ENCODE measurements around the gene COQ8B. TPM values are rescaled to one million over a fixed set of nuclear protein-coding genes. Genes with fewer than 3 reads are reported as not detected.

COQ8B gene
- polyA plus RNA-seq, 1 experiment, result 35.3 TPM

- CTCF ChIA-PET, result interaction anchor here (0.7 to 1.9 kb wide), 2 partner anchors 52 to 63 kb away, joined by 3 to 5 read pairs; no protein-coding TSS in a partner anchor
- Histone ChIP-seq H3K27me3 (ENCODE audit: control insufficient read depth, insufficient read depth, low read length) (no peaks in the 10 kb centered on the region), H3K36me3 (ENCODE audit: control insufficient read depth, insufficient read depth, low read length) (no peaks in the 10 kb centered on the region; the same call in none of the 2 replicates), H3K4me3 (ENCODE audit: low read depth, low read length) (peak overlapping the region; percentile 70)
- POLR2A ChIA-PET, result interaction anchor here (0.6 kb wide), 1 partner anchor 27 kb away, joined by 4 read pairs; no protein-coding TSS in a partner anchor
- TF ChIP-seq, protein P1, sequence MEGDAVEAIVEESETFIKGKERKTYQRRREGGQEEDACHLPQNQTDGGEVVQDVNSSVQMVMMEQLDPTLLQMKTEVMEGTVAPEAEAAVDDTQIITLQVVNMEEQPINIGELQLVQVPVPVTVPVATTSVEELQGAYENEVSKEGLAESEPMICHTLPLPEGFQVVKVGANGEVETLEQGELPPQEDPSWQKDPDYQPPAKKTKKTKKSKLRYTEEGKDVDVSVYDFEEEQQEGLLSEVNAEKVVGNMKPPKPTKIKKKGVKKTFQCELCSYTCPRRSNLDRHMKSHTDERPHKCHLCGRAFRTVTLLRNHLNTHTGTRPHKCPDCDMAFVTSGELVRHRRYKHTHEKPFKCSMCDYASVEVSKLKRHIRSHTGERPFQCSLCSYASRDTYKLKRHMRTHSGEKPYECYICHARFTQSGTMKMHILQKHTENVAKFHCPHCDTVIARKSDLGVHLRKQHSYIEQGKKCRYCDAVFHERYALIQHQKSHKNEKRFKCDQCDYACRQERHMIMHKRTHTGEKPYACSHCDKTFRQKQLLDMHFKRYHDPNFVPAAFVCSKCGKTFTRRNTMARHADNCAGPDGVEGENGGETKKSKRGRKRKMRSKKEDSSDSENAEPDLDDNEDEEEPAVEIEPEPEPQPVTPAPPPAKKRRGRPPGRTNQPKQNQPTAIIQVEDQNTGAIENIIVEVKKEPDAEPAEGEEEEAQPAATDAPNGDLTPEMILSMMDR (IDR thresholded peaks at IDR 0.05; ENCODE audit: insufficient read depth, low read depth, low read length), result no peak
- no peak for DNase-seq (ENCODE audit: low read depth)
Observed at GRCh38 chr19:40716031-40716481, 630 bp downstream of the COQ8B start.

- TF ChIP-seq, protein P1 (IDR thresholded peaks at IDR 0.05; ENCODE audit: insufficient read depth, low read depth, low read length), result no peak
- POLR2A ChIA-PET, result no interaction called here
Observed at GRCh38 chr19:40714441-40715299, 2.0 kb downstream of the COQ8B start.

DNA sequence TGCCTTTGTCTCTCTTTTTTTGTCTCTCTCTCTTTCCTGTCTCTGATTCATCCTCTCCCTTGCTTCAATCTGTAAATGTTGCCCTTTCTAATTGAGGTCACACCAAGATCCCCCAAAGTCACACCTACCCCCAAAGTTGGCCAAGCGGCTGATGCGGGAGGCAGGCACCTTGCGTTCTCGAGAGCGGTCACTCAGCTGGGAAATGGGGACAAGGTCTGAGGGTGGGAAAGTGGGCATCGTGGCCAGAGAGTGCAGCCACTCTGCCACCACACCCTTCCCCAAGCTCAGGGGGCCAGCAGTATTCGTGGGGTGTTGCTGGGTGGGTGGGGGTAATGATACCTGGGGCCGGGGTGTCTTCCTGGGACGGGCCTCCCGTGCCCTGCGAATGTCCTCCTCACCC lies 2.7 kb downstream of the COQ8B start:
- Histone ChIP-seq H3K36me3 (ENCODE audit: control insufficient read depth, insufficient read depth, low read length) (peaks cover 5% of the 10 kb centered on the region), H3K27me3 (ENCODE audit: control insufficient read depth, insufficient read depth, low read length) (no peaks in the 10 kb centered on the region), H3K4me3 (ENCODE audit: low read depth, low read length) (peak overlapping the region; percentile 60)
- TF ChIP-seq, protein P1 (IDR thresholded peaks at IDR 0.05; ENCODE audit: insufficient read depth, low read depth, low read length), result no peak
- CTCF ChIA-PET, result interaction anchor here (0.9 kb wide), 1 partner anchor 11 kb away, joined by 4 read pairs; no protein-coding TSS in a partner anchor
- POLR2A ChIA-PET, result no interaction called here
- no peak for DNase-seq (ENCODE audit: low read depth)

More at GRCh38 chr19:40714441-40715299, 2.0 kb downstream of the COQ8B start:
- Histone ChIP-seq H3K27me3 (ENCODE audit: control insufficient read depth, insufficient read depth, low read length) (no peaks in the 10 kb centered on the region), H3K36me3 (ENCODE audit: control insufficient read depth, insufficient read depth, low read length) (peaks cover 5% of the 10 kb centered on the region), H3K4me3 (ENCODE audit: low read depth, low read length) (peak overlapping the region; percentile 60)
- CTCF ChIA-PET, result interaction anchor here (0.9 kb wide), 1 partner anchor 12 kb away, joined by 4 read pairs; no protein-coding TSS in a partner anchor
- DNase-seq (ENCODE audit: low read depth), result no peak

DNA sequence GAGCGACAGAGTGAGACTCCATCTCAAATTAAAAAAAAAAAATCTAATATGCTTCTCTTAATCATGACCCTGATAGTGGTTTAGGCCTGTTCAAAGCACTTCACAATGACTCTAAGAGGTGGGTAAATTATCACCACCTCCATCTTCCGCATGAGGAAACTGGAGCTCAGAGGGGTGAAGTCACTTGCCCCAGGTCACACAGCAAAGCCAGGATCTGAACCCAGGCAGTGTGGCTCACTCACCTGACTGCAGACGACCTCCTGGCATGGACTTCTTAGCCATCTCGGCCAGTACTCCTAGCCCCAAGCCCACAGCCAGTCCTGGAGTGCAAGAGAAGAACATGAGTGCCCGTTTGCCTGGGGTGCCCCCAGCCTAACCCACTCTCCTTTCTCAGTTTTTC lies 6.9 kb downstream of the COQ8B start:
- ChIA-PET CTCF (interaction anchor here (0.7 kb wide), 1 partner anchor 8 kb away, joined by 4 read pairs; no protein-coding TSS in a partner anchor), POLR2A (no interaction called here)
- TF ChIP-seq, protein P1 (IDR thresholded peaks at IDR 0.05; ENCODE audit: insufficient read depth, low read depth, low read length), result no peak
- Histone ChIP-seq H3K36me3 (ENCODE audit: control insufficient read depth, insufficient read depth, low read length) (peaks cover 12% of the 10 kb centered on the region), H3K27me3 (ENCODE audit: control insufficient read depth, insufficient read depth, low read length) (no peaks in the 10 kb centered on the region), H3K4me3 (ENCODE audit: low read depth, low read length) (no peak overlapping the region)
- no peak for DNase-seq (ENCODE audit: low read depth)

DNA sequence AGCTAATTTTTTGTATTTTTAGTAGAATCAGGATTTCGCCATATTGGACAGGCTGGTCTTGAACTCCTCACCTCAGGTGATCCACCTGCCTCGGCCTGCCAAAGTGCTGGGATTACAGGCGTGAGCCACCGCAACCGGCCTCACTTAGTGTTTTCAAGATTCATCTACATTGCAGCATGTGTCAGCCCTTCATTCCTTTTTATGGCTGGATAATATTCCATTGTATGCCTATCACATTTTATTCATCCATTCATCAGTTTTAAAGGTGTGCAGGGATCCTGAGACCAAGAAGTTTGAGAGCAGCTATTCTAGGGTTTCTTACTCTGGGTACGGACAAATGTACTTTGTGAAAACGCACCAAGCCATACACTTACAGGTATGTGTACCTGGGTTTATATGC lies 9.1 kb downstream of the COQ8B start:
- peaks cover 24% of the 10 kb centered on the region for H3K36me3 ChIP-seq (ENCODE audit: control insufficient read depth, insufficient read depth, low read length)
- ChIA-PET CTCF (interaction anchor here (1.0 kb wide), 1 partner anchor 16 kb away, joined by 3 read pairs; no protein-coding TSS in a partner anchor), POLR2A (no interaction called here)

More for the DNA sequence above, 9.1 kb downstream of the COQ8B start:
- Histone ChIP-seq H3K4me3 (ENCODE audit: low read depth, low read length) (no peak overlapping the region), H3K27me3 (ENCODE audit: control insufficient read depth, insufficient read depth, low read length) (no peaks in the 10 kb centered on the region)
- TF ChIP-seq, protein P1 (IDR thresholded peaks at IDR 0.05; ENCODE audit: insufficient read depth, low read depth, low read length), result no peak
- DNase-seq (ENCODE audit: low read depth), result no peak

Measured in BJ (cell line).